Activated naive CD8-positive, alpha-beta T cell treated with anti-CD3 and anti-CD28 coated beads, Interleukin-2, amount 50 U/mL, for 24 hours (primary cell): ENCODE measurements around the gene KRTAP3-2.

Experiments used
- ATAC-seq: fragments of 150-1000 bp; cut with Tn5 transposase; one replicate; pipeline ENCODE4 v1.10.0; 2021
- DNase-seq: peaks from one replicate; pipeline ENCODE4 v3.0.0; 2021
- H3K27ac Mint-ChIP-seq: one replicate; pipeline ENCODE4 v1.8.0; 2021; ENCODE audit warnings: mild to moderate bottlenecking, mixed read lengths
- H3K27me3 Mint-ChIP-seq: one replicate; pipeline ENCODE4 v1.8.0; 2021; ENCODE audit warnings: mixed read lengths
- H3K36me3 Mint-ChIP-seq: one replicate; pipeline ENCODE4 v1.8.0; 2021; ENCODE audit warnings: low read depth, mixed read lengths
- H3K4me1 Mint-ChIP-seq: one replicate; pipeline ENCODE4 v1.8.0; 2021; ENCODE audit warnings: mixed read lengths
- H3K4me3 Mint-ChIP-seq: one replicate; pipeline ENCODE4 v1.8.0; 2021; ENCODE audit warnings: mild to moderate bottlenecking, moderate library complexity, mixed read lengths
- H3K9me3 Mint-ChIP-seq: one replicate; pipeline ENCODE4 v1.8.0; 2021; ENCODE audit warnings: mixed read lengths

The KRTAP3-2 gene

DNA sequence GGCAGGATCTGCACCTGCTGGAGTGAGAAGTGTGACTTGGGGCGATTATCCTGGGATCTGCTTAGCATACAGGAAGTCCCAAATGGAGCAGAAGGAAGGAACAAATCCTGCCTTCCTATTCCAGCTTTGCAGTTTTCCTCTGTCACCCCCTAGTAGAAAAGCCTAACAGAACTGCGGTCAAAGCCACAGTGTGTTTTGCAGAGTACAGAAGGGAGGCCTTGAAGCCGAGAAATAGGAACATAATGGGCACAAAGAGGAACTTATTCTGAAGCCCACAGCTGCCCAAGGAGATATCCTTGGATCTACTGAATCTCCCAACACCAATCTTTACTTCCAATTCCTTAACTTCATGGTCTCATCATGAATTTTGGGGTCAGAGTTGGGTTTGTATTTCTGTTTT lies 18.8 kb upstream of the KRTAP3-2 start:
- Mint-ChIP-seq H3K4me3 (no peak overlapping the region), H3K27me3 (peaks cover 1% of the 10 kb centered on the region), H3K27ac (no peak overlapping the region), H3K4me1 (no peaks in the 10 kb centered on the region), H3K36me3 (no peaks in the 10 kb centered on the region), H3K9me3 (no peaks in the 10 kb centered on the region)
- no peak for DNase-seq
- ATAC-seq: no peak

DNA sequence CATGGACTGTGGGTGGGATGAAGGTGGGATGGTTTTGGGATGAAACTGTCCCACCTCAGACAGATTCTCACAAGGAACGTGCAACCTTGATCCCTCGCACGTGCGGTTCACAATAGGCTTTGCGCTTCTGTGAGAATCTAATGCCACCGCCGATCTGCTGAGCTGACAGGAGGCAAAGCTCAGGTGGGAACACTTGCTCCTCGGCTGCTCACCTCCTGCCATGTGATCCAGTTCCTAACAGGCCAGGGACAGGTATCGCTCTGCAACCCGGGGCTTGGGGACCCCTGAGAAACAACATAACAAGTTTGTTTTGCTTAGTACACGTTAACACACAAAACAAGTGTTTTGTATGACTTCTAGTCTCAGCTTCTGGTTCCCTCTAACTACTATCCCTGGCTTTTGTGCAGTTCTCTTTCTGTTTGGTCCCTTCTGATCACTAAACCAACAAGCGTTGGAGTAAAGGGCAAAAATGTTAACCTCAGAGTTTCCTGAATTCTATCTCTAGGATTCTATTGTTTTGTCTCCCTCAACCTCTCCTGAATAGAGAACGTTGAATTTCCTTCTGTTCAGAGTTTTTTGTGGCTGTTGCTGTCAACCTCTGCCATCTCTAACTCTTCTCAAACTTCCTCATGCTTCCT lies 17.0 kb upstream of the KRTAP3-2 start:
- ATAC-seq (no peak), DNase-seq (no peak)
- Mint-ChIP-seq H3K4me3 (no peak overlapping the region), H3K27me3 (no peaks in the 10 kb centered on the region), H3K36me3 (no peaks in the 10 kb centered on the region), H3K4me1 (no peaks in the 10 kb centered on the region), H3K9me3 (no peaks in the 10 kb centered on the region), H3K27ac (no peak overlapping the region)

DNA sequence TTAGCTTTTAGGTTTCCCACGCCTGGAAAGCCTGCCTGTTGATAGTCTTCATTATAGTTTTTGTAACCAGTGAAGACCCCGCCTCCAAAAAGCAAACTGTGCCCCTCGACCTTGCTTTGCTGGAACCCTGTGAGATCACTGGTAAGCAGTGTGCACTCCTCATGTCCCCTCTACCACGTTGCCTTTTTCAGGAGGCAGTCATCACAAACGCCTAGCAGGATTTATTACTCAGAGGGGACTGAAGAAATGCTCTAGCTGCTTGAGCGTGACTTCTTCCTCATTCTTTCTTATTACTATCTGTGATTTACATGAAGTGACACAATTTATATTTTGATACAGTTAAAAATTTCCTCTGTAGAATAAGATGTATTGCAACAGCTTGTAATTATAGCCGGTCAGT lies 15.7 kb upstream of the KRTAP3-2 start:
- no peaks in the 10 kb centered on the region for H3K36me3 Mint-ChIP-seq
- H3K4me1 Mint-ChIP-seq: no peaks in the 10 kb centered on the region
- H3K9me3 Mint-ChIP-seq: no peaks in the 10 kb centered on the region
- no peak overlapping the region for H3K4me3 Mint-ChIP-seq
- no peak for ATAC-seq
- DNase-seq: no peak
- no peak overlapping the region for H3K27ac Mint-ChIP-seq
- no peaks in the 10 kb centered on the region for H3K27me3 Mint-ChIP-seq

DNA sequence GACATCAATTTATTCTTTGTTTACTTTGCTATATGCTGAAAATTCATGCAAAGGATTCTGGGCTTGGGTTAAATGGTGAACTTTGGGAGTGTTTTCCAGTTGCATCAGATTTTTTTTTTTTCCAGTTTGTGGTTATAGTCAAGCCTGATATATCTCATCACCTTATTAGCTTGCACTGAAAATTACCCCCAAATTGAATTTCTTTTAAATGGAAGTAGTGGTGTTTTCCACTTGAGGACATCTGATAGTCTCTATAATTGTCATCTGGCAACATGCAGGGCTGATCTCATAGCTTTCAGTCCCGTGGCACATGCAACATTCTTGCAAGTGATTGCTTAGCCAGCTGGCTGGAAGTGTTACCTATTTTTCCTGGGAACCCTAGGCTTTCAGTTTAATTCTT lies 13.9 kb upstream of the KRTAP3-2 start:
- H3K4me3 Mint-ChIP-seq: no peak overlapping the region
- H3K27ac Mint-ChIP-seq: no peak overlapping the region
- no peaks in the 10 kb centered on the region for H3K9me3 Mint-ChIP-seq
- H3K27me3 Mint-ChIP-seq: no peaks in the 10 kb centered on the region
- ATAC-seq: no peak
- H3K4me1 Mint-ChIP-seq: no peaks in the 10 kb centered on the region
- no peaks in the 10 kb centered on the region for H3K36me3 Mint-ChIP-seq
- no peak for DNase-seq

DNA sequence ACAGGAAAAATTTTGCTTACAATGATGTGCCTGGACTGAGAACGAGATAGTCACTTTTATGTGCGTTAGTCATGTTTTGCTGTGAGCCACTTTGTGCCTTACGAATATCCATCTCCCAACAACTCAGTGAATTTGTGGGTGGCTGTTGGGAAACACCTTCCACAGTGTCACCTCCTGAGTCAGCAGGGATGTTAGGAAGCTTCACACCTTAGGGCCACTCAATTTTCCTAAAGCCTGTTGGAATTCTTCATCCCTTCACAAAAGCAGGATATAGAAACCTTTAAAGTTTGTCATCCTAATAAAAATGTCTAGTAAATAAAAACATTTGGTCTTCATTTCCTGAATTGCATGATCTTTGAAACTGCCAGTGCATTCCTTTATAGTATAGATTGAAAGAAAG lies 13.5 kb upstream of the KRTAP3-2 start:
- H3K4me1 Mint-ChIP-seq: no peaks in the 10 kb centered on the region
- no peaks in the 10 kb centered on the region for H3K27me3 Mint-ChIP-seq
- H3K9me3 Mint-ChIP-seq: no peaks in the 10 kb centered on the region
- no peaks in the 10 kb centered on the region for H3K36me3 Mint-ChIP-seq
- no peak for DNase-seq
- ATAC-seq: no peak
- H3K27ac Mint-ChIP-seq: no peak overlapping the region
- no peak overlapping the region for H3K4me3 Mint-ChIP-seq

DNA sequence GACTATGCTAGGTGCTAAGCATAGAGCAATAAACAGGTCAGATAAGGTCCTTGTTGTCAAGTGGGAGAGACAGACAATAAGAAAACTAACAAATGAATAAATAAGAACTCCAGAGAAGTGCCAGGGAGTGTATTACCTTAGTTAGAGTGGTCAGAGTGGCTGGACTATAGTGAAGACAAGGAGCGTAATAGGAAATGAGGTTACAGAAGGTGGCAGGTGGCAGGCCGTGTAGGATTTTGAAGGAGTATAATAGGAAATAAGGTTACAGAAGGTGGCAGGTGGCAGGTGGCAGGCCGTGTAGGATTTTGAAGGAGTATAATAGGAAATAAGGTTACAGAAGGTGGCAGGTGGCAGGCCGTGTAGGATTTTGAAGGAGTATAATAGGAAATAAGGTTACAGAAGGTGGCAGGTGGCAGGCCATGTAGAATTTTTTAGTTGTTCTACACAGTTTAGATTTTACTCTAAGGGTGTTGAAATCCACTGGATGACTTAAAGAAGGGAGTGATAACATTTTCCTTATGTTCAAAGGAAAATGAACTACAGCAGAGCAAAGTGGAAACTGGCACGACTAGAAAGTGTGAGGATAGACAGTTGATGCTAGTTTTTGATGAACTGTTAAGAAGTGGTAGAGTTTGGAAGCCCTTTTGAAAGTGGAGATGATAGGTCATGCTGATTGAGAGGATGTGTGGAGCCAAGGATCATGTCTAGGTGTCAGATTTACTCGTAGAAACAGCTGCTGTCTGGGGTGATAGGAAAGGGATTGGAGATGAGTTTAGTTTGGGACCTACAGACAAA lies 12.8 kb upstream of the KRTAP3-2 start:
- Mint-ChIP-seq H3K9me3 (no peaks in the 10 kb centered on the region), H3K27me3 (no peaks in the 10 kb centered on the region), H3K4me3 (no peak overlapping the region), H3K27ac (no peak overlapping the region), H3K4me1 (no peaks in the 10 kb centered on the region), H3K36me3 (no peaks in the 10 kb centered on the region)
- no peak for DNase-seq
- no peak for ATAC-seq

DNA sequence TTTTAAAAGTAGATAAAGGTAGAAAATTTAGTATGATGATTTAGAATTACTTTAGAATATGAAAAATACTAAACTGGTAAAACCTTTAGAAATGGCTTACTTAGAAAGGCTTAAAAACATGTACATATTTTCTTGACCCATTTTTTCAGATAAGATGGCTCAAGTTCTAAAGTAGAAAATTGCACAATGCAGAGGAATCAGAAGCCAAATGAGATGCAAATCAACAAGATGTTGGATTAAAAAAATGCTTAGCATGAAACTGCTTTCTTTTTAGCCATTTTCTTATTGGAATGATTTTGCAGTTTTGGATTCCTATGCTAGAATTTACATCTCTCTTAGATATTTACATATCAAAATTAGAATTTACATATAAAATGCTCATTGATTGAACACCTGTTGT lies 10.7 kb upstream of the KRTAP3-2 start:
- Mint-ChIP-seq H3K4me3 (no peak overlapping the region), H3K9me3 (no peaks in the 10 kb centered on the region), H3K27me3 (no peaks in the 10 kb centered on the region), H3K4me1 (no peaks in the 10 kb centered on the region), H3K36me3 (no peaks in the 10 kb centered on the region), H3K27ac (no peak overlapping the region)
- ATAC-seq (no peak), DNase-seq (no peak)

DNA sequence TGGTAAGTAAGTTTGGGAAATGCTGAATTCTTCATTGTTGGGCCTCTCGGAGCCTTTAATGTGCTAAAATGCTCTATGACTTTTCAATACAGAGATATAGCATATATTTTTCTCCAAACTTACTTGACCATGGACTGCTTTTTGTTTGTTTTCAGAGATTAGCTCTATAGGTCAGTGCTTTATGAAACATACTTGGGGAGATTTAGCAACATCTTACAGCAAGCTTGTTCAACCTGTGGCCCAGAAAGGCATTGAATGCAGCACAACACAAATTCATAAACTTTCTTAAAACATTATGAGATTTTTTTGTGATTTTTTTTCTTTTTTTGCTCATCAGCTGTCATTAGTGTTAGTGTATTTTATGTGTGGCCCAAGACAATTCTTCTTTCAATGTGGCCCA lies 10.2 kb upstream of the KRTAP3-2 start:
- DNase-seq (no peak), ATAC-seq (no peak)
- Mint-ChIP-seq H3K27ac (no peak overlapping the region), H3K27me3 (no peaks in the 10 kb centered on the region), H3K4me3 (no peak overlapping the region), H3K36me3 (no peaks in the 10 kb centered on the region), H3K4me1 (no peaks in the 10 kb centered on the region), H3K9me3 (no peaks in the 10 kb centered on the region)

DNA sequence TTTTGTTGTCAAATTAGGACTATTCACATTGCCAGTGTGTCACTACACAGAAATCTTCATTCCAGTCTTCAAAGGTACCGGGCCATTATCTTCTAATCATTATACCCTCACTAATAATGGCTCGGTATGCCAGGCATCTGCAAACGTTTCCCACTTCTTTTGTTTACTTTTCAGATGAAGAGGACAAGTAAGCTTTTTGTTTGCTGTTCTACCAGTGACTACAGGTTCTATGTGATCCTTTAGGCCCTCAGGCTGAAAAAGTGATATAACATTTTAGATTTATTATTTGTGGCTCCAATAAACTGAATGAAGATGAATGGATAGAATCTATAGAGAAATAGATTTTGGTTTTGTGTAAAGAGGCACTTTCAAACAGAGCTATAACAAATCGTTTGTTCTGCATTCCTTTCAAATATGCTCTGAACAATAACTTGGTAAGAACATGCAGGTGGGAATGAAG lies 9.6 kb upstream of the KRTAP3-2 start:
- Mint-ChIP-seq H3K9me3 (no peaks in the 10 kb centered on the region), H3K4me1 (no peaks in the 10 kb centered on the region), H3K4me3 (no peak overlapping the region), H3K27ac (no peak overlapping the region), H3K27me3 (no peaks in the 10 kb centered on the region), H3K36me3 (no peaks in the 10 kb centered on the region)
- DNase-seq (no peak), ATAC-seq (no peak)

DNA sequence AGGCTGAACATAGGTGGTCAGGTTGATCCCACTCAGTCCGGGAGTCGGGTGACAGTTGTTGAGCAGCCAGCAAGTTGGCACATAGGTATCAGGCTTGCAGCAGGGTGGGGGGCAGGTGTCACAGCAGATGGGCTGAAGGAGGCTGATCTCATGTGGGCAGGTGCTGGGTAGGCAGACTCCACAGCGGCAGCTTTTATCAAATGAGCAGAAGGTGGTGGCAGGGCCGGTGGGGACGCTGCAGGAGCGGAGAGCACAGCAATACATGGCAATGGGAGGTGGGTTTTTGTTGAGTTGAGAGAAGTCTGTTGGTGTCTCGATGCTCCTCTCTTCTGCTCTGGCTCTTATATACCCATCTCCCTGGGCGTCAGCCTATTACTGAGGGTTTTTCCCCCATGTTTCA lies 9.1 kb upstream of the KRTAP3-2 start, which contains the start of gene KRTAP3-1:
Gene KRTAP3-1, minus strand, starts transcription at position 318 of the 400 bp plus-strand sequence. Its CDS starts 54 bp downstream, at position 264.
- no peak for DNase-seq
- Mint-ChIP-seq H3K27me3 (peaks cover 2% of the 10 kb centered on the region), H3K36me3 (no peaks in the 10 kb centered on the region), H3K4me3 (no peak within 1 kb of the TSS), H3K27ac (no peak within 1 kb of the TSS), H3K4me1 (no peaks in the 10 kb centered on the region), H3K9me3 (no peaks in the 10 kb centered on the region)
- no peak for ATAC-seq

DNA sequence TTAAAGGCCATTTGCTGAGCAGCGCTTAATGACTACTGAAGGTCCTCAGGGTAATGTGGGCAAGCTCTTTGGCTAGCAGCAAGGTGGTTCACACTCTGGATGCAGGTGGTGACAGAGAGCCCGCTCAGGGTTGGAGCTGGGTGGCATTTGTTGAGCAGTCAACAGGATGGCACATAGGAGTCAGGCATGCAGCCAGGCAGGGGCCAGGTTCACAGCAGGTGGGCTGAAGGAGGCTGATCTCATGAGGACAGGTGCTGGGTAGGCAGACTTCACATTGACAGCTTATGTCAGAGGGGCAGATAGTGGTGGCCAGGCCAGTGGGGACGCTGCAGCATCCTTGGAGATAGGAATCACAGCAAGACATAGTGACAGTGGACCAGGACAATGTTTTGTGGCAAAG lies 4.7 kb upstream of the KRTAP3-2 start:
- peaks cover 19% of the 10 kb centered on the region for H3K27me3 Mint-ChIP-seq
- H3K36me3 Mint-ChIP-seq: no peaks in the 10 kb centered on the region
- ATAC-seq: no peak
- H3K27ac Mint-ChIP-seq: no peak overlapping the region
- H3K4me1 Mint-ChIP-seq: no peaks in the 10 kb centered on the region
- H3K4me3 Mint-ChIP-seq: no peak overlapping the region
- DNase-seq: no peak
- no peaks in the 10 kb centered on the region for H3K9me3 Mint-ChIP-seq

DNA sequence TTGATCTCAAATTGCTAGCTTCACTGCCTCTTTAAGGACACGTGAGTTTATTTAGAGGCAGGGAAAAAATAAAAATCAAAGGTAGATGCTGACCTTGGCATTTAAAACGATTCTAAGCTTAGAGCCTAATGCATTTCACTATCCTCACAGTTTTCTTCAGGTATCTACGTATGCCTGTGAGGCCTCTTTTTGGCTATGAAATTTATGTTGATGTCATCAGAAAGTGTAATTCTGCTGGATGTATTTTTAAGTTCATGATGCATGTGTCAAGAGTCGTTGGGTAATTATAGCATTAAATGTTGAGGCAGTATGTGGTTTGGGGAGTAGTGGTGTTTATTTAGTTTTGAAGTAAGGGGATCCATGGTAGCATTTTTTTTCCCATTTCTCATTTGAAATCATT lies 4.2 kb upstream of the KRTAP3-2 start:
- Mint-ChIP-seq H3K4me1 (no peaks in the 10 kb centered on the region), H3K9me3 (no peaks in the 10 kb centered on the region), H3K27me3 (peaks cover 20% of the 10 kb centered on the region), H3K4me3 (no peak overlapping the region), H3K36me3 (no peaks in the 10 kb centered on the region), H3K27ac (no peak overlapping the region)
- DNase-seq (no peak), ATAC-seq (no peak)

DNA sequence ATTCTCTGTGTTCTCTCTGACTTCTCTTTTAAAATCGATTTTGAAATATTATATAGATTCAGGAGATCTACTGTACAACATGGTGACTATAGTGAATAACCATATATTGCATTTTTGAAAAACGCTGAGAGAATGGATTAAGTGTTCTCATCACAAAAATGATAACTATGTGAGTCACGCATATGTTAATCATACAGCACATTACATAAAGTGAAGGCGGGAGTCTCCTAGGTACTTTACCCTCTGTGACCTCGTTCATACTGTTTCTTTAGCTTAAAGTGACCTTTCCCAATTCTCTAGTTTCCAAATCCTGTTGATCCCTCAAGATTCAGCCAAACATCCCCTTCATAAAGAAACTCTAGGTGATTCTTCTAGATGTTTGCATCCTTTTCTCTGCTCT lies 3.1 kb upstream of the KRTAP3-2 start:
- Mint-ChIP-seq H3K4me1 (no peaks in the 10 kb centered on the region), H3K27me3 (peaks cover 26% of the 10 kb centered on the region), H3K4me3 (no peak overlapping the region), H3K27ac (no peak overlapping the region), H3K9me3 (no peaks in the 10 kb centered on the region), H3K36me3 (no peaks in the 10 kb centered on the region)
- DNase-seq: no peak
- ATAC-seq: no peak

DNA sequence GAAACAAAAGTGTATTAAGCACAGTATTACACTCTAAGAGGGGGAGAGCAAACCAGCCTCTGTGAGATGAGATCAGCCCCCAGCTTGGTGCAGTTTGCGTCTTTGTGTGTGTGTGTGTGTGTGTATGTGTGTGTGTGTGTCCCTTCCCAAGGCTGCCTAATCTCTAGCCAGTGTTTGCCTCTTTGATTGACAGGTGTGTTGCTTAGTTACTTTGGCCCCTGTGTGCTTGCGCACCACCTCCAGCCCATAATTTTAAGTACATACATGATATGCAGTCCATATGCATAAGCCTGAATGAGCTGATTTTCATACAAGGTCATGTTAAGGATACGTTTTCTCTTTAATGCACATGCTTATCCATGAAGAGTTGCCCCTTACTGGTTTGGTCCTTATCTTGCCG lies 2.1 kb upstream of the KRTAP3-2 start:
- no peak overlapping the region for H3K27ac Mint-ChIP-seq
- DNase-seq: no peak
- no peaks in the 10 kb centered on the region for H3K36me3 Mint-ChIP-seq
- no peaks in the 10 kb centered on the region for H3K4me1 Mint-ChIP-seq
- no peak overlapping the region for H3K4me3 Mint-ChIP-seq
- peaks cover 33% of the 10 kb centered on the region for H3K27me3 Mint-ChIP-seq
- no peak for ATAC-seq
- H3K9me3 Mint-ChIP-seq: no peaks in the 10 kb centered on the region

DNA sequence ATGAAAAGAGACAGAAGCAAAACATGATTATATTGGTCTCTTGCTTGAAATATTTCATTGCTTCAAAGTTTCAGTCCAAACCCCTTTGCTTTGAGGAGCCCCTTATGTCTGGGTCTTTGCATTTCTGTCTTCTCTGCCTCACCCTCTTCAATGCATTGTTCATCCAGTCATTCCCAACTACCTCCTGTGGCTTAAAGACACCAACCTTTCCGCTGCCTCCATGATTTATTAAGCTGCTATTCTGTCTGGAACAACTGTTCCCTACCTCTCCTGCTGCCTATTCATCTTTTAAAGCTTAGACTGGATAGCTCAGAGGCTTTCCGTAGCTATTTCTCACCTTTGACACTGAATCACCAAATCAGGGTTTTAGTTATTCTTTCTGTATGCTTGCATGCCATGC lies 2.3 kb downstream of the KRTAP3-2 start:
- DNase-seq (no peak), ATAC-seq (no peak)
- Mint-ChIP-seq H3K4me3 (no peak overlapping the region), H3K36me3 (no peaks in the 10 kb centered on the region), H3K4me1 (no peaks in the 10 kb centered on the region), H3K27ac (no peak overlapping the region), H3K9me3 (no peaks in the 10 kb centered on the region), H3K27me3 (peaks cover 51% of the 10 kb centered on the region)
